Retinal pigment epithelial cell (primary cell): ENCODE data around the gene TDP2.
A peak's percentile ranks its signal among the peaks of the same experiment; 100 is the strongest.
"Not testable (repeated sequence)": the region's sequence is repeated elsewhere in the genome, so short reads cannot be mapped to it uniquely, and the experiment has no call there.

ENCODE experiments used
- DNase-seq: peaks from one replicate; pipeline ENCODE4 v3.0.0-alpha.2; 2010; ENCODE audit warnings: low read depth
- H3K4me3 ChIP-seq: 2 replicates; pipeline ENCODE4 v1.5.1; 2011; ENCODE audit warnings: mild to moderate bottlenecking, low read length, control low read depth, moderate library complexity
- CTCF ChIP-seq: conservative IDR thresholded peaks from 2 replicates; pipeline ENCODE4 v1.5.1; 2011; ENCODE audit warnings: low read depth, low read length, control low read depth, inconsistent platforms

TDP2 gene

GRCh38 chr6:24673625-24674024 is 6.9 kb upstream of the TDP2 start:
- no peak for TF ChIP-seq CTCF
- DNase-seq: no peak
- no peak overlapping the region for H3K4me3 ChIP-seq

- TF ChIP-seq CTCF: no peak
- H3K4me3 ChIP-seq: no peak overlapping the region
- DNase-seq: no peak
Measured at GRCh38 chr6:24672620-24673182, 6.0 kb upstream of the TDP2 start.

- DNase-seq, H3K4me3 ChIP-seq: not testable (repeated sequence)
Measured at GRCh38 chr6:24671077-24671476, 4.4 kb upstream of the TDP2 start.

- not testable (repeated sequence) for H3K4me3 ChIP-seq, DNase-seq
Measured at GRCh38 chr6:24670492-24670891, 3.8 kb upstream of the TDP2 start.

GRCh38 chr6:24668997-24669361 is 2.3 kb upstream of the TDP2 start:
- no peak for TF ChIP-seq CTCF
- no peak overlapping the region for H3K4me3 ChIP-seq
- no peak for DNase-seq

GRCh38 chr6:24668066-24668996 is 1.6 kb upstream of the TDP2 start:
- not testable (repeated sequence) for H3K4me3 ChIP-seq, DNase-seq

GRCh38 chr6:24667378-24667803 is 692 bp upstream of the TDP2 start:
- no peak for TF ChIP-seq CTCF
- peak overlapping the region; percentile 99 for H3K4me3 ChIP-seq
- no peak for DNase-seq

- H3K4me3 ChIP-seq: peak overlapping the region; percentile 99
- no peak for DNase-seq
- TF ChIP-seq CTCF: no peak
Measured at GRCh38 chr6:24666097-24666640, 530 bp downstream of the TDP2 start.
